HG02943 (cell line): ENCODE results near the gene STARD3.

Experiments
- ATAC-seq: cut with Tn5 transposase; IDR thresholded peaks from one replicate; pipeline ENCODE4 v1.9.1; 2021; ENCODE audit warnings: mild to moderate bottlenecking, low read depth, moderate library complexity; ENCODE audit not compliant: unreplicated experiment

Gene STARD3

DNA sequence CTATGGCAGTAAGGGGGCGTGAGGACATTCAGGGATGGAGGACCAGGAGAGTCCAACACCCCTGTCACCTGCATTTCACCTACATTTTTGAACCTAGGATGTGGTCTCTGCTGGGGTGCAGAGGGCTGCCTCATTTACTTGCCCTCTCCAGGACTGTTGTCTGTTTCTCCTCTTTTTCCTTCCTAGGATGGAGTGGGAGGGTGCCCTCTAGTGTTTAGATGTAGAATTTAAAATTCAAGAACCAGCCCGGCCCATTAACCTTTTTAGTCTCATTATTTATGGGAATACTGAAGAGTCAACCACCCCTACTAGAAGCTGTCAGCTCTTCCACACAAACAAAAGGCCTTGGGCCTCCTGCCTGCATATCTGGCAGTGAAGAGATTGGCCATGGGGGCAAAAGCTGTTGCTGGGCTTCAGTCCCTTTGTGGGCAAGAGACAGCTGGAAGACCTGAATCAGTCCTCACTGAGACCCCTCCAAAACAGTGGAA, 2.5 kb upstream of the STARD3 start:
- ATAC-seq: no peak

GRCh38 chr17:39635614-39636176, 1.2 kb upstream of the STARD3 start:
- no peak for ATAC-seq

DNA sequence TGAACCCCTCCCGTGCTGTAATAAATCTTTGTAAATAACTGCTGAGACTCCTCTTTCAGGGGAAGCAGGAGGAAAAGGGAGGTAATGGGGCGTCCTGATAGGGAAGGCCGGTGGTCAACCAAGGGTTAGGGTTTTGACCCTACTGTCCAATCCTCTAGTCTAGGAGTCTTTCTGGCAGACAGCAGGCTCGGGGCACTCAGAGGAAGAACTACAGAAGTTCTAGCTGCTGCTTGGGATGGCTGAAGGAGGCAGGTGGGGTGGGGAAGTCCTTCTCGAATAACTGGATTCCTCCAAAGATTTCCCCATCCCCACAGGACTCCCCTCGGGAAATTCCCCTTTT, 387 bp upstream of the STARD3 start:
- no peak for ATAC-seq

GRCh38 chr17:39638317-39638716, 1.4 kb downstream of the STARD3 start:
- ATAC-seq: no peak

DNA sequence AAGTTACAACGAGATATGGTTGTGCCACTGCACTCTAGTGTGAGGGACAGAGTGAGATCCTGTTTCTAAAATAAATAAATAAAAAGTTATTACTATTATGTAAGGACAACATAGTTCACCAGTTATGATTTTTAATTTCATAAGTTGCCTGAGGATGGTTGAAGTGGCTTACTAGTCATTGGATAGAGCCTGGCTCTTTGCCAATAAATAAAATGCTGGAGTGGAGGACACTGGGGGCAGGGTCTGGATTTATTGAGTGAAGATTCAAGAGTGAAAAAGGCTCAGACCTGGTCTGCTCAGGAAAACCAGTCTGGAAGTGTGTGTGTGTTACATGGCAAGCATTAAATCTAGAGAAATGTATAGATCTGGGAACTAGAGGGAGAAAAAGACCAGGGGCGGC, 2.1 kb downstream of the STARD3 start:
- no peak for ATAC-seq

GRCh38 chr17:39639566-39640458, 2.9 kb downstream of the STARD3 start:
- ATAC-seq: no peak

DNA sequence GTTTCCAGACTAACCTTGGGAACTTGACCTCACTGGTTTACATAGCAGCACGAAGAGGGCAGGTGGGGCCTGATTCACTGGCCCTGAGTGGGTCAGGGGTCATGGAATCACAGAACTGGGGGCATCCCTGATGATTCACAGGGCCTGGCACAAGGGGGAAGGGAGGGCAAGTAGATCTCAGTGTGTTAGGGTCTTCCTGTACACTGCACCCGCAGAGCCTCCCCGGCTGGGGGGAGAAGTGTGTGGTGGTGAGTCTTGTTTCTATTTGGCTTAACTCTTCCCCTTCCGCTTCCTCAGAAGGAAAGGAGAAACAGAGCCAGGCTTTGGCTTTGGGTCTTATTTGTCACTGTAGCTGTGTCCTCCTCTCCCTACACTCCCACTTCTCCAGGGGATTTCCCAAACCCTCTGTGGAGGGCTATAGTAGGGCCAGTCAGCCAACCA, 3.7 kb downstream of the STARD3 start:
- no peak for ATAC-seq

DNA sequence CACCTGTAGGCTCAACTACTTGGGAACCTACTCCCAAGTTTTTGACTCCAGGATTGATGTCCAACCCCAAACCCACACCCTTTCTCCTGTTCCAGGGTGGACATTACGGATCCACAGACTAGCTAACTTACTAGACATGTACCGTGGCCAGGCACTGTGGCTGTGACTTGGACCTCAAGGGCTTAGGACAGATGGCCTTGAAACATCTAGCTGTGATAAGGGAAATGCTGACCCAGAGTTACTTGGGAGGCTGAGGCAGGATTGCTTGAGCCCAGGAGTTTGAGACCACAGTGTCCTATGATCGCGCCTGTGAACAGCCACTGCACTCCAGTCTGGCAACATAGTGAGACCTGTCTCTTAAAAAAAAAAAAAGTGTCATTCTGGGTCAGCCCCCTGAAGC, 4.2 kb downstream of the STARD3 start:
- no peak for ATAC-seq

DNA sequence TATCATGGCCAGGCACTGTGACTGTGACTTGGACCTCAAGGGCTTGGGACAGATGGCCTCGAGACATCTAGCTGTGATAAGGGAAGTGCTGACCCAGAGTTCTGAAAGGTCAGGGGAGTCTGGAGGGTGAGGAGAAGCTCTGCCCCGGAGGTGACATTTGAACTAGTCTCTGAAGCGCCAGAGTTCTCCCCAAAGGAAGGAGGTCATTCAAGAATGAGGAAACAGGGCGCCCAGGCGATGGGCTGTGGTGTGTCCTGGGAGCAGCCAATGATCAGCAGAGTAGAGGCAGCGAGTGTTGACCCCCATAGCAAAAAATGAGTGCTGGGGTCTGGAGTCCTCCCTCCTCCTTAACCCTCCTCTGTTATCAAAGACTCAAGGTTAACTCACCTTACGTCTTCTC, 4.9 kb downstream of the STARD3 start:
- no peak for ATAC-seq

- no peak for ATAC-seq
These were observed 5.5 kb downstream of the STARD3 start for GRCh38 chr17:39642291-39643074.

- no peak for ATAC-seq
These were observed 6.3 kb downstream of the STARD3 start for GRCh38 chr17:39643271-39643670.

DNA sequence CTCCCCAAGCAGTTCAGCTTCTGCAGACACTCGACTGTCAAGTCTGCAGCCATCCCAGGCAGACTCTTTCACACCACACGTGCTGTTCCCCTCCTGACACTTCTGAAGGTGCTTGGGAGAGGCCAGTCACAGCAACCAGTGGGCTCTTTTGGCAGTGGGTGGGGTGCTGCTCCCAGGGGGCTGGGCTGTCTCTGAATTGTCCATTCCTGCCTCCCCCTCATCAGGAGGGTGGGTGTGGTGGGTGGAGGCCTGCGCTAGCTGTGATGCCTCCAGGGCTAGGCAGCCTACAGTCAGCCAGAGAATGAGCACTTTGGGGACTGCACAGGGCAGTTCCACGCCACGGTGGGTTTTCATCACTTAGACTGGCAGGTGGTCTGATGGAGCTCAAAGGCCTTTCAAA, 10.3 kb downstream of the STARD3 start:
- ATAC-seq: no peak

GRCh38 chr17:39648616-39649366, 11.8 kb downstream of the STARD3 start:
- ATAC-seq: no peak

DNA sequence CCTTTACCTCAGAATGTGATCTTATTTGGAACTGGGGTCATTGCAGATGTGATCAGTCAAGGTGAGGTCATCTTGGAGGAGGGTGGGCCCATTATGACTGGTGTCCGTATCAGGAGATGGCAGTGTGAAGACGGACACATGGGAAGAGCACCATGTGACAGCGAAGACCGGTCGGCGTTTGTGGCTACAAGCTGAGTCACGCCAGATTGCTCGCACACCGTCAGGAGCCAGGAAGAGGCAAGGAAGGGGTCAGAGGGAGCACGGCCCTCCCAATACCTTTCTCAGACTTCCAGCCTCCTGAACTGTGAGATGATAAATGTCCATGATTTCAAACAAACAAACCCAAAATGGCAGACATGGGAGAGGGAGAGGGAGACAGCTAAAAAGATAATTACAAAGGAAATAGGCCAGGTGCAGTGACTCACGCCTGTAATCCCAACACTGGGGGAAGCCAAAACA, 13.2 kb downstream of the STARD3 start:
- ATAC-seq: no peak

DNA sequence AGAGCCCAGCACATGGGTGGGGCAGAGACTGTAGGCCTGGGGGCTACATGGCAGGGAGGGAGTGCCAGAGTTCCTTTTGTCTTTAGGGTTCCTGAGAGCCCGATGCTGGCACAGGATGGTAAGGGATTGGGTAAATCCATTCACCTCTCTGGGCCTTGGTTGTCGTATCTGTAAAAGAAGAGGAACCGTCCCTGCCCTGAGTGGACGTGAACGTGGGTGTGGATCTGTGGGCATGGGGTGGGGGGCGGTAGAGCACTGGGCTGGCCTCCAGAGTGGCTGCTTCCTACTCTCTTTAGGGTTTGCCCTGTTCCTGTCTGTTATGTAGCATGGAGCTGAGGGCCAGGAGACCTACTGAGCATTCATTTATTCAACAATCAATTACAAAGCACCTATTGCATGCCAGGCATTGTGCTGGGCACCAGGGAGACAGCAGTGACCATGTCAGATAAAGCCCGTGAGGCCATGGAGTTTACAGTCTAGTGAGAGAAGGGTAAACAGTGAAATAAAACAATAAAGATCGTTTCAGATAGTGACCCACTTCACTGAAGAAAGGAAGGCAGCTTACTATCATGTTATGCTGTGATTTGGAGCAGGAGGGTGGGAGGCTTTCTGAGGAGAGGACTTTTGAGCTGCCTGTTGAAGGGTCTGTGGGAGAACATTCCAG, 15.1 kb downstream of the STARD3 start:
- no peak for ATAC-seq

DNA sequence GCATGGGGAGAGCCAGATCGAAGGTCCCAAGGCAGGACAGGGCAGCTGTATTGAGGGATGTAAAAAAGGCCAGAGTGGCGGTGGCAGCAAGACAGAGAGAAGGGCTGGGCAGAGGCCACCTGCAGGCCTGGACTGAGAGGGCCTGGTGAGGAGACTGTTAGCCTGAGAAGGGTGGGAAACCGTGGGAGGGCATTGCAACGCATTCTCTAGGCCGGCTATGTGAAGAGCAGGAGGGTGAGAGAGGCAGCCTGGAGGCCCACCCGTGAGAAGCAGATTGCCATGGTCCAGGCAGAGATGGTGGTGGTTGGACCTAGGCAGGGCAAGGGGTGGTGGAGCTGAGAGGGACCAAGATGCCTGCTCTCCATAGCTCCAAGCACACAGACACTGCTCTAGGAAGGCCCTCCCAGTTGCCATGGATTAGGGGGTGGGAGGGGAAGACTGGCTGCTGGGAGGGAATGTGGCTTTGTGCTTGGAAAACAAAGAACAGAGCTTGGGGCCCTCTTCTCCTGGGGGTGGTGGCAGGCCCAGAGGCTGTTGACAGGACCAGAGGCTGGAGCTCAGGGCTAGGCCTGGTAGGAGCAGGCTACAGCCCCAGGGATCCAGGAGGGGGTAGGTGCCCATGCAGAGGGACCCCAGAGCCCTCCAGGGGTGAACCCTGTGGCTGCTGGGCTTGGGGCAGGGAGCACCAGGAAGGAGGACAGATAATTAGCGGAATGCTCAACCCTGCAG, 15.8 kb downstream of the STARD3 start:
- no peak for ATAC-seq

GRCh38 chr17:39653316-39653661, 16.3 kb downstream of the STARD3 start:
- no peak for ATAC-seq

GRCh38 chr17:39653662-39654331, 16.9 kb downstream of the STARD3 start:
- no peak for ATAC-seq

DNA sequence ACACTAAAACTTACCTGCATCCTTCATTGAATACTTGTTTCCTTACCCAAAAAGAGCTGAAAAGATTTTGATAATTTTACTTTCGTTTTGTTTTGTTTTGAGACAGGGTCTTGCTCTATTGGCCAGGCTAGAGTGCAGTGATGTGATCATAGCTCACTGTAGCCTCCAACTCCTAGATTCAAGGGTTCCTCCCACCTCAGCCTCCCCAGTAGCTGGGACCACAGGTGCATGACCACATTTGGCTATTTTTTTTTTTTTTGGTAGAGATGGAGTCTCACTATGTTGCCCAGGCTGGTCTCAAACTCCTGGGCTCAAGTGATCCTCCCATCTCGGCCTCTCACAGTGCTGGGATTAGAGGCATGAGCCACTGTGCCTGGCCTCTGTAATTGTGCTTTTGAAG, 18.2 kb downstream of the STARD3 start:
- ATAC-seq: no peak
